ENCODE results near the gene GMDS. TPM values are rescaled to one million over a fixed set of nuclear protein-coding genes. Genes with fewer than 3 reads are reported as not detected.

Gene GMDS
- total and polyA plus RNA-seq, 2 of the 8 experiments (the other 6 are each of a cell fraction or from before 2014, with no cell fraction given) = 16.8 to 50.0 TPM

GRCh38 chr6:1839361-1839760, 406.0 kb downstream of the GMDS start:
- Histone ChIP-seq H3K9me3 (ENCODE audit: insufficient read depth in 2 of 2, low read depth in 1 of 2, low read length in 1 of 2) (no peaks in the 10 kb centered on the region), H3K79me1 (ENCODE audit: low read depth, low read length) (no peaks in the 10 kb centered on the region), H2BK12ac (ENCODE audit: low read depth, low read length) (no peak overlapping the region), H3K23me2 (ENCODE audit: low read depth, low read length) (no peaks in the 10 kb centered on the region), H4K91ac (replicated peaks; ENCODE audit: insufficient read length, low read length) (no peak overlapping the region), H3K36me3 (ENCODE audit: control insufficient read depth in 2 of 4, insufficient read depth in 4 of 4, low read length in 3 of 4) (no peaks in the 10 kb centered on the region), H2BK120ac (replicated peaks; ENCODE audit: low read depth, low read length) (no peak overlapping the region), H3K56ac (replicated peaks; ENCODE audit: insufficient read length, low read depth, low read length) (no peak overlapping the region), H3K4me1 (replicated peaks in 1 of 4; ENCODE audit: control insufficient read depth in 3 of 4, insufficient read depth in 4 of 4, low read length in 3 of 4) (peaks cover 4 to 20% (median 9%) of the 10 kb centered on the region in 4 experiments), H2BK20ac (ENCODE audit: low read length) (no peak overlapping the region), H3K4me2 (ENCODE audit: insufficient read depth in 1 of 2, low read depth in 2 of 2, low read length in 2 of 2) (no peak overlapping the region), H4K8ac (ENCODE audit: extremely low read depth, insufficient read depth, low read length) (no peak overlapping the region), H3K23ac (ENCODE audit: insufficient read length) (no peak overlapping the region), H2AFZ (ENCODE audit: low read length) (no peak overlapping the region), H3K27me3 (replicated peaks in 1 of 4; ENCODE audit: control insufficient read depth in 3 of 4, extremely low read depth in 1 of 4, insufficient read depth in 3 of 4, low read length in 3 of 4) (no peaks in the 10 kb centered on the region), H3K27ac (ENCODE audit: low read depth, low read length) (no peak overlapping the region), H3K9ac (replicated peaks in 1 of 4; ENCODE audit: extremely low read depth in 1 of 4, low read depth in 3 of 4, low read length in 3 of 4) (no peak overlapping the region), H3K79me2 (ENCODE audit: control insufficient read depth in 1 of 2, insufficient read depth in 2 of 2, low read length in 2 of 2) (no peaks in the 10 kb centered on the region), H3K18ac (ENCODE audit: extremely low read depth, low read length) (no peak overlapping the region), H3K4ac (replicated peaks; ENCODE audit: insufficient read length, low read depth, low read length) (no peak overlapping the region), H2BK15ac (ENCODE audit: low read length) (no peak overlapping the region), H3K14ac (ENCODE audit: insufficient read length) (no peak overlapping the region), H2BK5ac (ENCODE audit: low read depth, low read length) (no peak overlapping the region), H4K20me1 (replicated peaks in 1 of 2; ENCODE audit: control insufficient read depth in 1 of 2, insufficient read depth in 2 of 2, low read length in 2 of 2) (no peaks in the 10 kb centered on the region), H2AK5ac (ENCODE audit: low read depth, low read length) (no peak overlapping the region), H4K5ac (ENCODE audit: insufficient read length, low read depth, low read length) (no peak overlapping the region), H3K4me3 (ENCODE audit: extremely low read depth in 1 of 4, insufficient read depth in 2 of 4, low read depth in 3 of 4, low read length in 4 of 4) (no peak overlapping the region)
- FAIRE-seq = no peak
- ChIA-PET CTCF (ENCODE audit: partially characterized antibody) (interaction anchor here (0.5 to 0.6 kb wide), 2 partner anchors 123 to 166 kb away, joined by 3 read pairs; no protein-coding TSS in a partner anchor), POLR2A (ENCODE audit: partially characterized antibody) (no interaction called here)
- DNase-seq (ENCODE audit: low read depth in 1 of 2, low spot score in 2 of 2) = no peak
- TF ChIP-seq EZH2 (IDR thresholded peaks at IDR 0.05; ENCODE audit: low read depth, low read length, severe bottlenecking) (no peak), EP300 (IDR thresholded peaks at IDR 0.05; ENCODE audit: borderline replicate concordance in 1 of 2, low read depth in 2 of 2, low read length in 2 of 2) (no peak), RFX5 (IDR thresholded peaks at IDR 0.05; ENCODE audit: borderline replicate concordance, low read depth, low read length) (no peak), ASH2L (IDR thresholded peaks at IDR 0.05; ENCODE audit: low read length) (no peak), KDM1A (IDR thresholded peaks at IDR 0.05; ENCODE audit: borderline replicate concordance, low read length) (no peak), CBX8 (IDR thresholded peaks at IDR 0.05; ENCODE audit: borderline replicate concordance, low read depth, low read length) (no peak), JUND (IDR thresholded peaks at IDR 0.05; ENCODE audit: low read length) (no peak), POU5F1 (IDR thresholded peaks at IDR 0.05; ENCODE audit: low read depth, low read length) (no peak), CTCF (IDR thresholded peaks at IDR 0.05; ENCODE audit: control extremely low read depth in 1 of 3, insufficient read depth in 1 of 3, low read depth in 1 of 3, low read length in 3 of 3) (no peak), SIRT6 (IDR thresholded peaks at IDR 0.05; ENCODE audit: low read length) (no peak), SIX5 (IDR thresholded peaks at IDR 0.05; ENCODE audit: low read depth, low read length) (no peak), SP1 (IDR thresholded peaks at IDR 0.05; ENCODE audit: low read depth, low read length) (no peak), GABPA (IDR thresholded peaks at IDR 0.05; ENCODE audit: borderline replicate concordance, insufficient read depth, low read length) (no peak), TAF1 (IDR thresholded peaks at IDR 0.05; ENCODE audit: low read depth, low read length) (no peak)
